Placental pericyte (primary cell): Measurements from ENCODE around the gene RHOV. TPM values are rescaled to one million over a fixed set of nuclear protein-coding genes. Genes with fewer than 3 reads are reported as not detected.

ENCODE experiments used
- small RNA-seq: library from RNA; depleted of rRNA; stranded (forward); fragments of <200 nt; gene quantifications from one replicate; pipeline ENCODE3, GENCODE V24; 2012; ENCODE audit warnings: low replicate concordance
- total RNA-seq: library from RNA; depleted of rRNA; stranded (reverse); fragments of >200 nt; gene quantifications from 2 replicates; pipeline ENCODE4 v1.2.3, GENCODE V29; 2012

Gene RHOV, protein sequence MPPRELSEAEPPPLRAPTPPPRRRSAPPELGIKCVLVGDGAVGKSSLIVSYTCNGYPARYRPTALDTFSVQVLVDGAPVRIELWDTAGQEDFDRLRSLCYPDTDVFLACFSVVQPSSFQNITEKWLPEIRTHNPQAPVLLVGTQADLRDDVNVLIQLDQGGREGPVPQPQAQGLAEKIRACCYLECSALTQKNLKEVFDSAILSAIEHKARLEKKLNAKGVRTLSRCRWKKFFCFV
- total RNA-seq, result not detected in 2 replicates

DNA sequence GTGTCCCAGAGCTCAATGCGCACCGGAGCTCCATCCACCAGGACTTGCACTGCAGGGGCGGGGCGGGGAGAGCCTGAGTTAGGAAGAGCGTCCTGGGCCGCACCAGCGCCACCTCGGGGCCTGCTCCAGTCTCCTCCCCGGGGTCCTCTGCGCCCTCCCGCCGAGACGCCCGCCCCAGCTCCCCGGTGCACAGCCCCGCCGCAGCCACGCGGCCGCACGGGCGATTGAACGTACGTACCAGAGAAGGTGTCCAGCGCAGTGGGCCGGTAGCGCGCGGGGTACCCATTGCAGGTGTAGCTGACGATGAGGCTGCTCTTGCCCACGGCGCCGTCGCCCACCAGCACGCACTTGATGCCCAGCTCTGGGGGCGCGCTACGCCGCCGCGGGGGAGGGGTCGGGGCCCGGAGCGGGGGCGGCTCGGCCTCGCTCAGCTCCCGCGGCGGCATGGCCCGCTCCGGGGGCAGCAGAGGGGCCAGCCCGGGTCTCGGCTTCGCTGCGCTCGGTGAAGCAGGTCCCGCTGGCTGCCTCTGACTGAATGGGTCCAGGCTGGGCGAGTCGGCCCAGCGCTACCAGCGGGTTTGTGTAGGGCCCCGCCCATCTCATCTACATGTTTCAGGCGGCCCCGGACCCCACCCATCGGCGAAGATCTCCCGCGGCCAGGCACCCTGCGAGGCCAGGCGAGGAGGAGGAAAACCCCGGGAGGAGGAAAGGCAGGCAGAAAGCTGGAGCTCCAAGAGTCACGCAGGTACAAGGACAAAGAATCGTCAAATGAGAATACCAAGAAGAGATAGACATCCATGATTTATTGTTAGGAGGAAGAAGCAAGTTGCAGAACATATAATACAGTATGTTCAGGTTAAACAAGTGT, at the start of gene RHOV:
Gene RHOV, minus strand, starts transcription at position 541 of the 868 bp plus-strand sequence. Its CDS starts 95 bp downstream, at position 446.

DNA sequence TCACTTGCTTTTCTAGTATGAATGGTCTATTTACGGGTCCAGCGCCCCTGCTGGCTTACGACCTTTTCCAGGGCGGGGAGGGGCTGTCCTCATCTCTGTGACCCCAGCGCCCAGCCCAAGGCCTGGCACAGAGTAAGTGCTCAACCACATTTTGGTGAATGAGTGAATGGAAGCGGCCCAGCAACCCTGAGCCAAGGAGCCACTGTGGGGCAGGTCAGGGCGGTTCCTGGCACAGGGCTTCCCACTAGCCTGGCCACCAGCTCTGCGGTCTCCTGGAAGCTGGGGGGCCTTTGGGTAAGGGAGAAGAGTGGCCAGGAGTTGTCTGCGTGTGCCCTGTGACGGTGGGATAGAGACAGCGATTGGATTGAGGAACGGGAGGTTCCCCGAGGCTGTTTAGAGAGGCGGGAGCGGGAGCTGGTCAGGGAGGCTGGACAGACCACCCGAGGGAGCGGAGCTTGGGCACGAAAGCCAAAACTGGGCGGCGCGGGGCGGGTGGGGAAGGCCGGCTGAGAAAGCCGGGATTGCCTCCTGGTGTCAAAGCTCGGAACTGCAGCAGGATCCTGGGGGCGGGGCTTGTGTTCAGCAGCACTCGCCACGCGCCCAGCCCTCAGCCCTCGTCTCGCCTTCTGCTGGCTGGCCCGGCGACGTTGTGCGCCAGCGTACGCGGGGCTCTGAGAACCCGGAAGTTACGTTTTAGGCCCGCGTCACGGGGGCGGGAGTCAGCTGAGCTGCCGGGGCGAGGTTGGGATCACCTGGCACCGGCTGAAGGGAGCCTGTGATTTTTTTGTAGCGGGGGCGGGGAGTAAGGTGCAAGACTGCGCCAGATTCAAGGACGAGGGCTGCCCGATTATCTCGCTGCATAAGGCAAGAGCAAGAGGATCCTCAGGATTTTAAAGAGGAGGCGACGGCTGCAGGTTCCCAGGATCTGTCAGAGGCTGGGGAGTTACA, 20.0 kb upstream of the RHOV start, which contains the start of gene VPS18:
Gene VPS18, plus strand, starts transcription at position 718 of the 948 bp plus-strand sequence. CDS start 319 bp downstream, outside the sequence.

DNA sequence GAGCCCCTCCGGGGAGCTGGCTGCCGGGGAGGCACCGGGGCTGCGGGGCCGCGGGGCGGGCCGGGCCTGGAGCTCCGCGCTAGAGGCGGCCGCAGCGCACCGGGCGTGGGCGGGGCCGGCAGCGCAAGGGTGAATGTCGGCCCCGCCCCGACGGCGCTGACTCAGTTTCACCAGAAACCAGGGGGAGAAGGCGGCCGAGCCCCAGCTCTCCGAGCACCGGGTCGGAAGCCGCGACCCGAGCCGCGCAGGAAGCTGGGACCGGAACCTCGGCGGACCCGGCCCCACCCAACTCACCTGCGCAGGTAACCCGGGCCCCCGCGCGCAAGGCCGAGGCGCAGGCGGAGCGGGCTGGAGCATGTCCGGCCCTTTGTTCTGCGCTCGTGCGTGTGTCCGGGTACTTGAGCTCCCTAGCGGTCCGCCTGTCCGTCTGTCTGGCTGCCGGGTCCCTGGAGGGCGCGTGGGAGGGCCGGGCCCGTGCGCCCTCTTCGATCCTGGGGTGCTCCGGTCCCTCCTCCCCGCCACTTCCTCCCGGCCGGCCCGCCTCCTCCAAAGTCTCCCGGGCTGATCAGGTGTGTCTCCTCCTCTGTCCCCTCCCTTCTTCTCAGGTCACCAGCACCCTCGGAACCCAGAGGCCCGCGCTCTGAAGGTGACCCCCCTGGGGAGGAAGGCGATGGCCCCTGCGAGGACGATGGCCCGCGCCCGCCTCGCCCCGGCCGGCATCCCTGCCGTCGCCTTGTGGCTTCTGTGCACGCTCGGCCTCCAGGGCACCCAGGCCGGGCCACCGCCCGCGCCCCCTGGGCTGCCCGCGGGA, 29.9 kb downstream of the RHOV start, which contains the start of gene SPINT1:
Gene SPINT1, plus strand, starts transcription at position 164 of the 811 bp plus-strand sequence. Its CDS starts 507 bp downstream, at position 671.

DNA sequence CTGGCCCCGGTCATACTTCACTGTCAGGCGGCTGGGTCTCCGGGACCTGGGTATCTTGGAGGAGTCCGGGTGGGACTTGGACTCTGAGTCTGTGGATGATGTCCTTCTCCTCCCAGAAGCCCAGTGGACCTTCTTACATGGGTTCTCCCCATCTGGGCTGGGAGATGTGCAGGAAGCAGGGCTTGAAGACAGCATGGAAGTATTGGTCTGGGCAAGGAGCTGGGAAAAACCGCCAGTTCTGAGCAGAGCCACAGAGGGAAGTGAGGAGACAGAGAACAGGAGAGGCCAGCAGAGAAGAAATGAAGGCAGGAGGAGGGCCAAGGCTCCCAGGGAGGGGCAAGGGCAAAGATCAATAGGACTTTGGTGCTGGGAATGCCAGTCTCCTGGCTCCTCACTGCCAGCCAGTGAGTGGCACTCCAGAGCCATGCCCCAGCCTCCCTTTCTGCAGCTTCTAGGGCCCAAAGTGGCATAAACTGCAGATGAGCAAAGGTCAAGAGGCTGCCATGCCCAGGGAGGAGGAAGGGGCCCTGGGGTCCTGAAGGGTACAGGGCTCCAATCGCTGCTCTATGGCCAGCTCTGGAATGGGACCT, 45.5 kb downstream of the RHOV start, which contains the start of gene PPP1R14D:
Gene PPP1R14D, minus strand, starts transcription at position 262 of the 590 bp plus-strand sequence. Its CDS starts 67 bp downstream, at position 195.

Small RNA genes lying within 50 kb of the gene (small RNA-seq; reads per million reads assigned to genes)
- gene AC025166.1, result not detected

Other genes starting within 250 kb of the RHOV start
- 2.0 and 10.7 TPM in 2 replicates for gene RAD51, start 179.1 kb downstream of the RHOV start, total RNA-seq
- gene RMDN3, start 119.0 kb downstream of the RHOV start, total RNA-seq, result 24.2 and 36.3 TPM in 2 replicates
- 1.0 and 3.3 TPM in 2 replicates for gene GCHFR, start 110.2 kb downstream of the RHOV start, total RNA-seq
- not detected in 2 replicates for gene C15orf62, start 104.3 kb downstream of the RHOV start, total RNA-seq
- gene ZFYVE19, start 67.1 kb downstream of the RHOV start, total RNA-seq, result 20.6 and 25.6 TPM in 2 replicates
- gene DNAJC17, start 66.8 kb downstream of the RHOV start, total RNA-seq, result 13.6 and 17.2 TPM in 2 replicates
- not detected in 2 replicates for gene PPP1R14D, start 45.5 kb downstream of the RHOV start, total RNA-seq
- gene SPINT1, start 30.2 kb downstream of the RHOV start, total RNA-seq, result 0.44 and 1.3 TPM in 2 replicates
- gene VPS18, start 20.2 kb upstream of the RHOV start, total RNA-seq, result 56.7 and 78.3 TPM in 2 replicates
- 9.4 and 53.4 TPM in 2 replicates for gene DLL4, start 55.1 kb upstream of the RHOV start, total RNA-seq
- 57.3 and 143 TPM in 2 replicates for gene CHAC1, start 79.2 kb upstream of the RHOV start, total RNA-seq
- gene INO80, start 242.0 kb upstream of the RHOV start, total RNA-seq, result 19.7 and 31.2 TPM in 2 replicates